Body of pancreas (tissue), 4 donors: ENCODE results near the gene DNAJC19. TPM values are rescaled to one million over a fixed set of nuclear protein-coding genes. Genes with fewer than 3 reads are reported as not detected.

Source experiments
- ATAC-seq: fragments of 150-250 bp; one replicate; pipeline ENCODE4 v1.9.1; 2016
- DNase-seq, 4 donors: peaks; one replicate each; pipeline ENCODE4 v3.0.0-alpha.2; 2019
- H3K27ac ChIP-seq, 4 donors: fragments of 200-600 bp; sonication (generic); 1 replicate in 3 of 4; 2 replicates in 1 of 4; pipeline versions ENCODE4 v1.5.1 to v1.6.1; 2016 to 2019; ENCODE audit warnings: mild to moderate bottlenecking in 1 of 4, mixed read lengths in 1 of 4, moderate library complexity in 1 of 4
- H3K27me3 ChIP-seq, 2 donors: fragments of 200-600 bp; sonication (generic); one replicate each; pipeline ENCODE4 v1.6.0; 2016; ENCODE audit warnings: mild to moderate bottlenecking in 1 of 2
- H3K36me3 ChIP-seq, 2 donors: fragments of 200-600 bp; sonication (generic); replicated peaks in 1 of 2; 2 replicates each; pipeline ENCODE4 v1.5.1; 2016; ENCODE audit warnings: low read depth in 2 of 2; ENCODE audit not compliant: insufficient read depth in 1 of 2
- H3K4me1 ChIP-seq: fragments of 200-600 bp; sonication (generic); one replicate; pipeline ENCODE4 v1.6.0; 2016
- H3K4me3 ChIP-seq, 2 donors: fragments of 200-600 bp; sonication (generic); 1 replicate in 1 of 2; 2 replicates in 1 of 2; pipeline ENCODE4 v1.5.1; 2016 to 2019
- H3K9me3 ChIP-seq, 3 donors: fragments of 200-600 bp; sonication (generic); 1 replicate in 2 of 3; 2 replicates in 1 of 3; pipeline ENCODE4 v1.5.1; 2016
- CTCF ChIP-seq, 7 experiments: fragments of 450-650 bp in 4 of 7; fragments of 200-600 bp in 3 of 7; sonication (generic) in 3 of 7; IDR thresholded peaks; one replicate each; pipeline ENCODE4 v1.5.1; 2016 to 2019; ENCODE audit warnings: antibody characterized with exemption in 7 of 7
- POLR2A ChIP-seq, 3 donors: fragments of 450-650 bp; IDR thresholded peaks; one replicate each; pipeline ENCODE4 v1.6.1; 2016; ENCODE audit warnings: antibody characterized with exemption in 3 of 3, mild to moderate bottlenecking in 2 of 3
- WGBS, 2 donors: methylation state at CpG; one replicate each; pipeline ENCODE4 v1.1.5; 2017; 5-methylcytosine and 5-hydroxymethylcytosine counted together
- intact Hi-C: fragments of 100-400 bp; cut with DNase I; formaldehyde crosslinking; loops from one replicate; pipeline ENCODE4 v1.15.1; 2023
- total RNA-seq, 2 donors: library from RNA; depleted of rRNA; stranded (reverse); fragments of >200 nt; gene quantifications; one replicate each; pipeline ENCODE4 v1.1.0, GENCODE V29; 2016

The DNAJC19 gene
- 10 to 100 TPM; 21.8 to 42.5 TPM for total RNA-seq

GRCh38 chr3:180989291-180990163 is at the start of gene DNAJC19:
DNAJC19 (minus strand) TSS chr3:180989736; CDS start chr3:180989602, 134 bp downstream.
- intact Hi-C loops: no loop called here
- ATAC-seq: peak; percentile 99
- peak; percentile 93 to 97 (median 95) for DNase-seq

GRCh38 chr3:181030948-181031347 is 41.4 kb upstream of the DNAJC19 start:
- Histone ChIP-seq H3K9me3 (no peaks in the 10 kb centered on the region), H3K27ac (no peak overlapping the region), H3K27me3 (no peaks in the 10 kb centered on the region), H3K36me3 (no peaks in the 10 kb centered on the region), H3K4me3 (no peak overlapping the region), H3K4me1 (no peaks in the 10 kb centered on the region)
- ATAC-seq: no peak
- TF ChIP-seq CTCF (IDR thresholded peaks at IDR 0.05) (no peak), POLR2A (IDR thresholded peaks at IDR 0.05) (no peak)
- intact Hi-C loops: no loop called here
- DNase-seq: no peak

More at GRCh38 chr3:180989291-180990163, at the start of gene DNAJC19:
- WGBS, 2 donors: 0% methylated on average over 39 to 43 of the region's 43 CpGs
- Histone ChIP-seq H3K27me3 (no peaks in the 10 kb centered on the region), H3K27ac (peak within 1 kb of the TSS; percentile 69 to 93 (median 82)), H3K4me1 (peaks cover 14% of the 10 kb centered on the region), H3K4me3 (peak within 1 kb of the TSS; percentile 41 to 46), H3K9me3 (no peaks in the 10 kb centered on the region), H3K36me3 (no peaks in the 10 kb centered on the region)
- TF ChIP-seq CTCF (IDR thresholded peaks at IDR 0.05) (peak in 1 of 7 experiments; percentile 10), POLR2A (IDR thresholded peaks at IDR 0.05) (peak; percentile 80 to 96 (median 94))

- no peaks in the 10 kb centered on the region for H3K27me3 ChIP-seq
- TF ChIP-seq CTCF (IDR thresholded peaks at IDR 0.05) (no peak), POLR2A (IDR thresholded peaks at IDR 0.05) (no peak)
- no peak for ATAC-seq
- intact Hi-C loops: no loop called here
- no peaks in the 10 kb centered on the region for H3K4me1 ChIP-seq
- H3K27ac ChIP-seq: no peak overlapping the region
- H3K4me3 ChIP-seq: no peak overlapping the region
- no peak for DNase-seq
- no peaks in the 10 kb centered on the region for H3K36me3 ChIP-seq
- H3K9me3 ChIP-seq: peaks cover 0 to 5% (median 0%) of the 10 kb centered on the region in 3 donors
Measured at GRCh38 chr3:181025204-181025603, 35.7 kb upstream of the DNAJC19 start.

GRCh38 chr3:181017690-181018089 is 28.2 kb upstream of the DNAJC19 start:
- DNase-seq: no peak
- TF ChIP-seq CTCF (IDR thresholded peaks at IDR 0.05) (no peak), POLR2A (IDR thresholded peaks at IDR 0.05) (no peak)
- ATAC-seq: no peak
- H3K36me3 ChIP-seq: no peaks in the 10 kb centered on the region
- intact Hi-C loops: no loop called here
- no peaks in the 10 kb centered on the region for H3K4me1 ChIP-seq
- peaks cover 0 to 2% (median 0%) of the 10 kb centered on the region in 3 donors for H3K9me3 ChIP-seq
- H3K27ac ChIP-seq: no peak overlapping the region
- H3K27me3 ChIP-seq: no peaks in the 10 kb centered on the region
- WGBS, 2 donors: 52 to 61% methylated on average over 2 of the region's 2 CpGs
- no peak overlapping the region for H3K4me3 ChIP-seq
